DLD1 (cell line): ENCODE data around the gene APOC3.
"Not testable (repeated sequence)": the region's sequence is repeated elsewhere in the genome, so short reads cannot be mapped to it uniquely, and the experiment has no call there.

Source experiments
- in situ Hi-C: cut with HindIII; loops from 2 replicates; pipeline ENCODE4 v1.10.0; 2017; ENCODE audit warnings: low sequenced_read_pairs

APOC3 gene

DNA sequence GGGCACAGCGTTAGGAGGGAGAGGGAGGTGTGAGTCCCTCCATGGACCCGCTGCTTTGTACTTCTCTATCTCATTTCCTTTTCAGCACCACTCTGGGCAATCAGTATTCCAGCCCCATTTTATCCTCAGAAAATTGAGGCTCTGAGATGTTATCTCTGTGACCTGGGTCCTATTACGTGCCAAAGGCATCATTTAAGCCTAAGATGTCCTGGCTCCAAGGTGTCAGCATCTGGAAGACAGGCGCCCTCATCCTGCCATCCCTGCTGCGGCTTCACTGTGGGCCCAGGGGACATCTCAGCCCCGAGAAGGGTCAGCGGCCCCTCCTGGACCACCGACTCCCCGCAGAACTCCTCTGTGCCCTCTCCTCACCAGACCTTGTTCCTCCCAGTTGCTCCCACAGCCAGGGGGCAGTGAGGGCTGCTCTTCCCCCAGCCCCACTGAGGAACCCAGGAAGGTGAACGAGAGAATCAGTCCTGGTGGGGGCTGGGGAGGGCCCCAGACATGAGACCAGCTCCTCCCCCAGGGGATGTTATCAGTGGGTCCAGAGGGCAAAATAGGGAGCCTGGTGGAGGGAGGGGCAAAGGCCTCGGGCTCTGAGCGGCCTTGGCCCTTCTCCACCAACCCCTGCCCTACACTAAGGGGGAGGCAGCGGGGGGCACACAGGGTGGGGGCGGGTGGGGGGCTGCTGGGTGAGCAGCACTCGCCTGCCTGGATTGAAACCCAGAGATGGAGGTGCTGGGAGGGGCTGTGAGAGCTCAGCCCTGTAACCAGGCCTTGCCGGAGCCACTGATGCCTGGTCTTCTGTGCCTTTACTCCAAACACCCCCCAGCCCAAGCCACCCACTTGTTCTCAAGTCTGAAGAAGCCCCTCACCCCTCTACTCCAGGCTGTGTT, 829 bp upstream of the APOC3 start:
- in situ Hi-C loops: no loop called here

DNA sequence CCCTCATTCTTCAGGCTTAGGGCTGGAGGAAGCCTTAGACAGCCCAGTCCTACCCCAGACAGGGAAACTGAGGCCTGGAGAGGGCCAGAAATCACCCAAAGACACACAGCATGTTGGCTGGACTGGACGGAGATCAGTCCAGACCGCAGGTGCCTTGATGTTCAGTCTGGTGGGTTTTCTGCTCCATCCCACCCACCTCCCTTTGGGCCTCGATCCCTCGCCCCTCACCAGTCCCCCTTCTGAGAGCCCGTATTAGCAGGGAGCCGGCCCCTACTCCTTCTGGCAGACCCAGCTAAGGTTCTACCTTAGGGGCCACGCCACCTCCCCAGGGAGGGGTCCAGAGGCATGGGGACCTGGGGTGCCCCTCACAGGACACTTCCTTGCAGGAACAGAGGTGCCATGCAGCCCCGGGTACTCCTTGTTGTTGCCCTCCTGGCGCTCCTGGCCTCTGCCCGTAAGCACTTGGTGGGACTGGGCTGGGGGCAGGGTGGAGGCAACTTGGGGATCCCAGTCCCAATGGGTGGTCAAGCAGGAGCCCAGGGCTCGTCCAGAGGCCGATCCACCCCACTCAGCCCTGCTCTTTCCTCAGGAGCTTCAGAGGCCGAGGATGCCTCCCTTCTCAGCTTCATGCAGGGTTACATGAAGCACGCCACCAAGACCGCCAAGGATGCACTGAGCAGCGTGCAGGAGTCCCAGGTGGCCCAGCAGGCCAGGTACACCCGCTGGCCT, 641 bp downstream of the APOC3 start:
- in situ Hi-C loops: no loop called here

DNA sequence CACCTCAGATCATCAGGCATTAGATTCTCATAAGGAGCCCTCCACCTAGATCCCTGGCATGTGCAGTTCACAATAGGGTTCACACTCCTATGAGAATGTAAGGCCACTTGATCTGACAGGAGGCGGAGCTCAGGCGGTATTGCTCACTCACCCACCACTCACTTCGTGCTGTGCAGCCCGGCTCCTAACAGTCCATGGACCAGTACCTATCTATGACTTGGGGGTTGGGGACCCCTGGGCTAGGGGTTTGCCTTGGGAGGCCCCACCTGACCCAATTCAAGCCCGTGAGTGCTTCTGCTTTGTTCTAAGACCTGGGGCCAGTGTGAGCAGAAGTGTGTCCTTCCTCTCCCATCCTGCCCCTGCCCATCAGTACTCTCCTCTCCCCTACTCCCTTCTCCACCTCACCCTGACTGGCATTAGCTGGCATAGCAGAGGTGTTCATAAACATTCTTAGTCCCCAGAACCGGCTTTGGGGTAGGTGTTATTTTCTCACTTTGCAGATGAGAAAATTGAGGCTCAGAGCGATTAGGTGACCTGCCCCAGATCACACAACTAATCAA, 2.2 kb downstream of the APOC3 start:
- in situ Hi-C loops: no loop called here

GRCh38 chr11:116832350-116833290, 2.9 kb downstream of the APOC3 start:
- in situ Hi-C loops: no loop called here

DNA sequence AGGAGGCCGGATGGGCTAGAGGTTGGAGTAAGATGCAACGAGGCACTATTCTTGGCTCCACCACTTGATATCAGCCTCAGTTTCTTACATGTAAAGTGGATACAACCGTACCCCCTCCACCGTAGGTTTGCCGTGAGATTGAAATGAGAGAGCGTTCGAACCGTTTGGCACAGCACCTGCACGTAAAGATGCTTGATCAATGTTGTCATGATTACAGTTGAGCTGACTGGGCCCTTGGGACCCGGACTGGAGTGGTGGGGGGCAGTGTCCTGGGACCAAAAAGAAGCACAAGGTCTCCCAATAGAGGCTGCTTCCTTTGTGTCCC, 3.7 kb downstream of the APOC3 start:
- in situ Hi-C loops: no loop called here

DNA sequence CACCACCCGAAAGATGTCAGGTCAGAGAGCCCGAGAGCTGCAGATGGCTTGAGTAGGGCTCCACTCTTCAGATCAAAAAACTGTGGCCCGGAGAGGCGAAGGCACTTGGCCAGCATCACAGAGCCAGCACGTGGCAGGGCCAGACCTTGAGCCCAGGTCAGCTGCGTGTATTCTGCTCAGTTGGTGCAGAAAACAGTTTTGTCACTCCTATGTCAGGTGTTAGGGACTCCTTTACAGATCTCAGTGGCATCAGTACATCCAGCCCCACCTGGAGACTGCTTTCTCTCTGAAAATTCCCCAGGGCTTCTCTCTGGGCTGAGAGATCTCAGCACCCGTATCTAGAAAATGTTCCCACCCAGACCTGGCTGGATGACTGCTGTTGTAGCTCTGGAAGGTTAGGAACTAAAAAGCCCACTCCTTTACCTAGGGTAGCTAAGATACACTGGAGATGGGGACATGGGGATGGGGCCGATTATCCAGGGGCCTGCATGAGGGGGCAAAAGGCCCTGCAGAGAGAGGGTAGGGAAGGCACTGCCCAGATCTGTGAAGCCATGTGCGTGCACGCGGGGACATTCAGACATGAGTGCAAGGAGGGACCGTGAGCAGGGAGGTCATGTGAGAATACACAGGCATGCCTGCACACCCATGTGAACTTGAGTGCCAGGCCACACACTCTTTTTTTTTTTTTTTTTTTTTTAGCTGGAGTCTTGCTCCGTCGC, 4.3 kb downstream of the APOC3 start:
- in situ Hi-C loops: no loop called here

DNA sequence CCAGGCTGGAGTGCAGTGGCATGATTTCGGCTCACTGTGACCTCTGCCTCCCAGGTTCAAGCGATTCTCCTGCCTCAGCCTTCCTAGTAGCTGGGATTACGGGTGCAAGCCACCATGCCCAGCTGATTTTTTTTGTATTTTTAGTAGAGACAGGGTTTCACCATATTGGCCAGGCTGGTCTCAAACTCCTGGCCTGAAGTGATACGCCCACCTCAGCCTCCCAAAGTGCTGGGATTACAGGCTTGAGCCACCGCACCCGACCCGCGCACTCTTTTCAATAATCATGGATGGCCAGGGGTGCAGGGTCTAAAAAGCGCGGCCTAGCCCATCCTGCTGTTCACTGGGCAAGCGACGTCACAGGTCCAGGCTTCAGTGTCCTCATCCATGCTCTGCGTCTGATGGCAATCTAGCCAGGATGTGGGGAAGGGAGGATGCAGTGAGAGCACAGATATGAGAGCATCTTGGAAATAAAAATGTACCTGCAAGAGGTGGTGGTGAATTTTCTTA, 4.9 kb downstream of the APOC3 start:
- in situ Hi-C loops: not testable (repeated sequence)

GRCh38 chr11:116835042-116835772, 5.5 kb downstream of the APOC3 start:
- in situ Hi-C loops: no loop called here

DNA sequence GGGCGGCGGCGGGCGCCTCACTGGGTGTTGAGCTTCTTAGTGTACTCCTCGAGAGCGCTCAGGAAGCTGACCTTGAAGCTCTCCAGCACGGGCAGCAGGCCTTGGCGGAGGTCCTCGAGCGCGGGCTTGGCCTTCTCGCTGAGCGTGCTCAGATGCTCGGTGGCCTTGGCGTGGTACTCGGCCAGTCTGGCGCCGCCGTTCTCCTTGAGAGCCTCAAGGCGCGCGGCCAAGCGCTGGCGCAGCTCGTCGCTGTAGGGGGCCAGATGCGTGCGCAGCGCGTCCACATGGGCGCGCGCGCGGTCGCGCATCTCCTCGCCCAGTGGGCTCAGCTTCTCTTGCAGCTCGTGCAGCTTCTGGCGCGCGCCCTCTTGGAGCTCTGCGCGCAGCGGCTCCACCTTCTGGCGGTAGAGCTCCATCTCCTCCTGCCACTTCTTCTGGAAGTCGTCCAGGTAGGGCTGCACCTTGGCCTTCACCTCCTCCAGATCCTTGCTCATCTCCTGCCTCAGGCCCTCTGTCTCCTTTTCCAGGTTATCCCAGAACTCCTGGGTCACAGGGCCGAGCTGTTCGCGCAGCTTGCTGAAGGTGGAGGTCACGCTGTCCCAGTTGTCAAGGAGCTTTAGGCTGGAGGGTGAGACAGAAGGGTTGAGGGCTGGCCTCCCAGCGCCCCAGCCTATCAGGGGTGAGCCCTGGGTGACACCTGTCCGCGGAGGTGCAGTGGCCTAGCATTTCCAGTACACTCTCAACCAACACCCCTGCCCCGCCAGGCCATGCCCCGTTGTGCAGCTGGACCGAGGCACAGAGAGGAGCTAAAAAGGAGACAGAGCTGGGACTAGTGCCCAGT, 6.3 kb downstream of the APOC3 start:
- in situ Hi-C loops: no loop called here

DNA sequence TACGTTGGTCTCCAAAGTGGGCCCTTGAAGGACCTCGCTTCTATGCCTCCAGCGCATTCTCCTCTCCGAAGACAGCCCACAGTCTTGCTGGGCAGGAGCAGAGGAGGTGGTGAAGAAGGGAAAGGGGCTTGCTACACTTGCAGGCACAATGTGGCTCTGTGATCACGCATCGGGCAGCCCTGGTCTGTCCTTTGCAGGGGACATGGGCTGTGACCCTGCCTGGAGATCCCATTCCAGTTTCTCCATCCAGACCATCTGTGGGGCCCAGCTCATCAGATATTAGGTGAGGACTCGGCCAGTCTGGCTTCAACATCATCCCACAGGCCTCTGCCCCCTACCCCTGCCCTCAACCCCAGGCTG, 6.9 kb downstream of the APOC3 start:
- in situ Hi-C loops: no loop called here

DNA sequence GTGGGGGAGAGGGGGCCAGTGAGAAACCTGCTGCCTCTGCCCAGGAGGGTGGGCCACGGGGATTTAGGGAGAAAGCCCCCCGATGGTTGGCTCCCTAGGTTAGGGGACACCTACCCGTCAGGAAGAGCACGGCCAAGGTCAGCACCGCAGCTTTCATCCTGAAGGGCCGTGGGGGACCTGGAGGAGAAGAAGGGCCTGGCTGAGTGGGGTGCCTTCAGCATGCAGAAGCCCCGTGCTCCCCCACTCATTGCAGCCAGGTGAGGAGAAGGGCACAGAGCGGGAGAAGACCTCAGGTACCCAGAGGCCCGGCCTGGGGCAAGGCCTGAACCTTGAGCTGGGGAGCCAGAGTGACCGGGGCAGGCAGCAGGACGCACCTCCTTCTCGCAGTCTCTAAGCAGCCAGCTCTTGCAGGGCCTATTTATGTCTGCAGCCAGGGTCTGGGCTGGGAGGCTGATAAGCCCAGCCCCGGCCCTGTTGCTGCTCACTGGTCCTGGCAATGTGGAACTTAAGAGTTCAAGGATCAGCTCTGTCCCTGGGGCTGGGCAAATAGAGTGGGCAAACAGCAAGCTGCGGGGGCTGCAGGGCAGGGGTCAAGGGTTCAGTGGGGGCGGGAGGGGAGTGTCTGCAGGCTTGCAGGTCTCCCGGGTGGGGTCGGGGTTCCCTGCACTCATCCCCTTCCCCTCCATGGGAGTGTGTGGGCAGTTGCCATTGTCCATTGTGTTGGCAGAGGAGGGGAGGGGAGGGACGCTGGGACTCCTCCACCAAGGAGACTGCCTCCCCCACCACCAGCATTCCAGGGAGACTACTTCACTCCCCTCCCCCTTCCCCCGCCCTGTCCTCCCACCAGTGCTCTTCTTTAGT, 7.8 kb downstream of the APOC3 start, which contains the start of gene APOA1:
Gene APOA1, minus strand, starts transcription at position 392 of the 861 bp plus-strand sequence. Its CDS starts 235 bp downstream, at position 157.
- in situ Hi-C loops: no loop called here

GRCh38 chr11:116838321-116839084, 8.8 kb downstream of the APOC3 start:
- in situ Hi-C loops: no loop called here

- in situ Hi-C loops: no loop called here
Measured at GRCh38 chr11:116840224-116840745, 10.6 kb downstream of the APOC3 start.

- in situ Hi-C loops: no loop called here
Measured at GRCh38 chr11:116840746-116841296, 11.1 kb downstream of the APOC3 start.

GRCh38 chr11:116842117-116842516, 12.4 kb downstream of the APOC3 start:
- in situ Hi-C loops: no loop called here

- in situ Hi-C loops: no loop called here
Measured at GRCh38 chr11:116842909-116843308, 13.2 kb downstream of the APOC3 start.
